ENCODE results near the gene ARMC9. TPM values are rescaled to one million over a fixed set of nuclear protein-coding genes. Genes with fewer than 3 reads are reported as not detected.

The ARMC9 gene
- total and polyA plus RNA-seq, 2 donors (not counting 3 experiments of a cell fraction or from before 2014, with no cell fraction given): 16.4 to 24.2 TPM

DNA sequence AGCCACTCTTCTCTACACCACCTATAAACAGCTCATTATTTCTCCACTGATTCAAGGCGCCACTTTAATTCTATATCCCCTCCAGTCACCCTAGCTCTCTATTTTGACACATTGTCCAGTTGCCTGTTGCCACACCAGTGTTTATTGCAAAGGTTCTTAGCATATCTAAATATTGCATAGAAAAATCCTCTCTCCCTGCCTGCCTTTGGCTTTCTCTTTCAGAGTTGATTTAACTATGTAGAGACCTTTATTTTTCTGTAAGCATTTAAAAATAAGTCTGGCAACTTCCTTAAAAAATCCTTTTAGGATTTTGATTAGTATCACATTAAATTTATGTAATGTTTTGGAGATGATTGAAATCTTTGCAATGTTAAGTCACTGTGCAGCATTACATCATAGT, 149.2 kb downstream of the ARMC9 start:
- Histone ChIP-seq H3K36me3 (ENCODE audit: control insufficient read depth in 2 of 2, extremely low read depth in 1 of 2, insufficient read depth in 2 of 2, low read length in 2 of 2) (no peaks in the 10 kb centered on the region), H3K9me3 (replicated peaks; ENCODE audit: control insufficient read depth, insufficient read depth, low read length) (no peaks in the 10 kb centered on the region), H3K4me1 (ENCODE audit: control insufficient read depth, extremely low read depth, insufficient read depth, low read length) (no peaks in the 10 kb centered on the region), H3K9ac (replicated peaks; ENCODE audit: extremely low read depth, insufficient read depth, low read length) (no peak overlapping the region), H3K4me2 (ENCODE audit: insufficient read depth, low read length) (no peak overlapping the region), H3K9me1 (replicated peaks; ENCODE audit: control insufficient read depth, extremely low read depth, insufficient read depth, low read length) (no peaks in the 10 kb centered on the region), H2AFZ (ENCODE audit: low read depth, low read length) (no peak overlapping the region), H3K79me2 (ENCODE audit: control insufficient read depth, insufficient read depth, low read length) (no peaks in the 10 kb centered on the region), H3K4me3 (replicated peaks in 1 of 3; ENCODE audit: insufficient read depth in 1 of 3, low read depth in 1 of 3, low read length in 3 of 3) (no peak overlapping the region), H3K27me3 (ENCODE audit: control insufficient read depth in 2 of 2, insufficient read depth in 2 of 2, low read length in 2 of 2) (no peaks in the 10 kb centered on the region), H4K20me1 (replicated peaks; ENCODE audit: control insufficient read depth, extremely low read depth, insufficient read depth, low read length) (no peaks in the 10 kb centered on the region), H3K27ac (ENCODE audit: insufficient read depth, low read depth, low read length) (no peak overlapping the region)
- no peak for FAIRE-seq
- TF ChIP-seq MYC (IDR thresholded peaks at IDR 0.05; ENCODE audit: low read depth, low read length) (no peak), POLR2A (IDR thresholded peaks at IDR 0.05; ENCODE audit: low read depth, low read length) (no peak), FOS (IDR thresholded peaks at IDR 0.05; ENCODE audit: borderline replicate concordance, insufficient read depth, low read length) (no peak), EZH2 (IDR thresholded peaks at IDR 0.05; ENCODE audit: borderline replicate concordance, low read depth, low read length, severe bottlenecking) (no peak), GATA2 (IDR thresholded peaks at IDR 0.05; ENCODE audit: insufficient read depth, insufficient read length, low read depth, low read length) (no peak)
- TF ChIP-seq, protein P1, sequence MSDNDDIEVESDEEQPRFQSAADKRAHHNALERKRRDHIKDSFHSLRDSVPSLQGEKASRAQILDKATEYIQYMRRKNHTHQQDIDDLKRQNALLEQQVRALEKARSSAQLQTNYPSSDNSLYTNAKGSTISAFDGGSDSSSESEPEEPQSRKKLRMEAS (IDR thresholded peaks at IDR 0.05; ENCODE audit: insufficient read depth, insufficient read length): no peak
- no peak for DNase-seq (ENCODE audit: low read depth, low spot score)
- intact Hi-C loops (cut with micrococcal nuclease): no loop called here
- POLR2A ChIA-PET: no interaction called here
- BruUV-seq (replicated peaks): no TSS peak
- dilution Hi-C loops (cut with MboI; ENCODE audit: extremely low pct_ligation_motif_present, low sequenced_read_pairs): no loop called here
- CTCF ChIA-PET: interaction anchor here (0.9 to 1.6 kb wide), 4 partner anchors 9 to 58 kb away, joined by 3 to 6 read pairs (median 4); no protein-coding TSS in a partner anchor

DNA sequence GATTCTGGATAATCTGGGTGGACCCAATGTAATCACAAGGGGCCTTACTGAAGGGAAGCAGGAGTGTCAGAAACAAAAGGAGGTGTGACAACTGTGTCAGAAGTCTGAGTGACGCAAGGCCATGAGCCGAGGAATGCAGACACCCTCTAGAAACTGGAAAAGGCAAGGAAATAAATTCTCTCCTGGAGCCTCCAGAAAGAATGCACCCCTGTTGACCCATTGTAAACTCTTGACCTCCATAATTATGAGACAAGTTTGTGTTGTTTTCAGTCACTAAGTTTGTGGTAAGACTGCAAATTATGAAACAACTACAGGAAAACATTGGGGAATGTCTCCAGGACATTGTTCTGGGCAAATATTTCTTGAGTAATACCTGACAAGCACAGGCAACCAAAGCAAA, 149.7 kb downstream of the ARMC9 start:
- Histone ChIP-seq H3K27me3 (ENCODE audit: control insufficient read depth in 2 of 2, insufficient read depth in 2 of 2, low read length in 2 of 2) (no peaks in the 10 kb centered on the region), H3K9me1 (replicated peaks; ENCODE audit: control insufficient read depth, extremely low read depth, insufficient read depth, low read length) (no peaks in the 10 kb centered on the region), H3K4me3 (replicated peaks in 1 of 3; ENCODE audit: insufficient read depth in 1 of 3, low read depth in 1 of 3, low read length in 3 of 3) (no peak overlapping the region), H3K9me3 (replicated peaks; ENCODE audit: control insufficient read depth, insufficient read depth, low read length) (no peaks in the 10 kb centered on the region), H4K20me1 (replicated peaks; ENCODE audit: control insufficient read depth, extremely low read depth, insufficient read depth, low read length) (no peaks in the 10 kb centered on the region), H3K9ac (replicated peaks; ENCODE audit: extremely low read depth, insufficient read depth, low read length) (no peak overlapping the region), H3K4me1 (ENCODE audit: control insufficient read depth, extremely low read depth, insufficient read depth, low read length) (no peaks in the 10 kb centered on the region), H3K79me2 (ENCODE audit: control insufficient read depth, insufficient read depth, low read length) (no peaks in the 10 kb centered on the region), H2AFZ (ENCODE audit: low read depth, low read length) (no peak overlapping the region), H3K4me2 (ENCODE audit: insufficient read depth, low read length) (no peak overlapping the region), H3K36me3 (ENCODE audit: control insufficient read depth in 2 of 2, extremely low read depth in 1 of 2, insufficient read depth in 2 of 2, low read length in 2 of 2) (no peaks in the 10 kb centered on the region), H3K27ac (ENCODE audit: insufficient read depth, low read depth, low read length) (no peak overlapping the region)
- POLR2A ChIA-PET: no interaction called here
- TF ChIP-seq MYC (IDR thresholded peaks at IDR 0.05; ENCODE audit: low read depth, low read length): no peak
- TF ChIP-seq, protein P2, sequence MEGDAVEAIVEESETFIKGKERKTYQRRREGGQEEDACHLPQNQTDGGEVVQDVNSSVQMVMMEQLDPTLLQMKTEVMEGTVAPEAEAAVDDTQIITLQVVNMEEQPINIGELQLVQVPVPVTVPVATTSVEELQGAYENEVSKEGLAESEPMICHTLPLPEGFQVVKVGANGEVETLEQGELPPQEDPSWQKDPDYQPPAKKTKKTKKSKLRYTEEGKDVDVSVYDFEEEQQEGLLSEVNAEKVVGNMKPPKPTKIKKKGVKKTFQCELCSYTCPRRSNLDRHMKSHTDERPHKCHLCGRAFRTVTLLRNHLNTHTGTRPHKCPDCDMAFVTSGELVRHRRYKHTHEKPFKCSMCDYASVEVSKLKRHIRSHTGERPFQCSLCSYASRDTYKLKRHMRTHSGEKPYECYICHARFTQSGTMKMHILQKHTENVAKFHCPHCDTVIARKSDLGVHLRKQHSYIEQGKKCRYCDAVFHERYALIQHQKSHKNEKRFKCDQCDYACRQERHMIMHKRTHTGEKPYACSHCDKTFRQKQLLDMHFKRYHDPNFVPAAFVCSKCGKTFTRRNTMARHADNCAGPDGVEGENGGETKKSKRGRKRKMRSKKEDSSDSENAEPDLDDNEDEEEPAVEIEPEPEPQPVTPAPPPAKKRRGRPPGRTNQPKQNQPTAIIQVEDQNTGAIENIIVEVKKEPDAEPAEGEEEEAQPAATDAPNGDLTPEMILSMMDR (IDR thresholded peaks at IDR 0.05; ENCODE audit: extremely low read depth in 1 of 2, insufficient read depth in 1 of 2, low read depth in 1 of 2, low read length in 2 of 2): no peak
- TF ChIP-seq, protein P1 (IDR thresholded peaks at IDR 0.05; ENCODE audit: insufficient read depth, insufficient read length): no peak
- no peak for TF ChIP-seq JUN (IDR thresholded peaks at IDR 0.05; ENCODE audit: borderline replicate concordance, insufficient read depth, insufficient read length, low read depth)
- no peak for TF ChIP-seq EZH2 (IDR thresholded peaks at IDR 0.05; ENCODE audit: borderline replicate concordance, low read depth, low read length, severe bottlenecking)
- TF ChIP-seq GATA2 (IDR thresholded peaks at IDR 0.05; ENCODE audit: insufficient read depth, insufficient read length, low read depth, low read length): no peak
- no peak for TF ChIP-seq POLR2A (IDR thresholded peaks at IDR 0.05; ENCODE audit: low read depth, low read length)
- TF ChIP-seq POLR2AphosphoS5 (IDR thresholded peaks at IDR 0.05; ENCODE audit: insufficient read depth, low read depth, low read length): no peak
- no peak for TF ChIP-seq FOS (IDR thresholded peaks at IDR 0.05; ENCODE audit: borderline replicate concordance, insufficient read depth, low read length)
- intact Hi-C loops (cut with micrococcal nuclease) (no loop called here), dilution Hi-C loops (cut with MboI; ENCODE audit: extremely low pct_ligation_motif_present, low sequenced_read_pairs) (no loop called here)
- peak; percentile 4 for FAIRE-seq
- no peak for DNase-seq (ENCODE audit: low read depth, low spot score)
- CTCF ChIA-PET: no interaction called here
- BruUV-seq (replicated peaks): no TSS peak

Measured in endothelial cell of umbilical vein (primary cell).